HepG2 (cell line): ENCODE data around the gene GAL3ST1. TPM values are rescaled to one million over a fixed set of nuclear protein-coding genes. Genes with fewer than 3 reads are reported as not detected.
A peak's percentile ranks its signal among the peaks of the same experiment; 100 is the strongest.

Experiments used
- ATAC-seq: fragments of 200-7000 bp; cut with Tn5 transposase; 3 replicates; pipeline ENCODE4 v1.9.1; 2020; ENCODE audit warnings: mild to moderate bottlenecking, moderate library complexity
- BruUV-seq: library from RNA; stranded (reverse); fragments of 400-500 nt; replicated peaks from 2 replicates; lab custom pipeline; 2021; lab: Mats Ljungman, UMichigan
- CTCF ChIA-PET: fragments of 300-600 bp; formaldehyde crosslinking; extraction: SDS; loops from one replicate; lab custom pipeline; 2021; ENCODE audit warnings: low total read pairs, inconsistent platforms, low intra/inter-chr PET ratio; lab: Yijun Ruan, JAX
- POLR2A ChIA-PET: fragments of 350-600 bp; sonication (Branson Sonifier 250); formaldehyde crosslinking; loops from one replicate; lab custom pipeline; 2020; ENCODE audit warnings: antibody characterized with exemption, inconsistent platforms; lab: Yijun Ruan, JAX
- DNase-seq: peaks from one replicate; pipeline ENCODE4 v3.0.0-alpha.2; 2015; ENCODE audit warnings: low spot score
- FAIRE-seq: peaks from 3 replicates; lab custom pipeline; 2011; peaks lifted over from hg19 to GRCh38; lab: Jason Lieb, UNC
- H2AFZ ChIP-seq: one replicate; pipeline ENCODE4 v1.6.1; 2011; ENCODE audit warnings: low read length, inconsistent platforms
- H3K27ac ChIP-seq: fragments of 300-600 bp; 3 replicates; pipeline ENCODE4 v1.8.0; 2011; ENCODE audit warnings: mixed run types, mild to moderate bottlenecking, mixed read lengths, low read length, inconsistent platforms; ENCODE audit not compliant: insufficient read depth; ENCODE audit errors: extremely low read length
- H3K27me3 ChIP-seq, 2 experiments: fragments of 200-600 bp in 1 of 2; 2 replicates in 1 of 2; 3 replicates in 1 of 2; pipeline versions ENCODE4 v1.6.0 to v1.8.0; 2011; ENCODE audit warnings: low read length in 2 of 2, mild to moderate bottlenecking in 2 of 2, moderate library complexity in 2 of 2, inconsistent platforms in 1 of 2; ENCODE audit not compliant: insufficient read depth in 2 of 2, control insufficient read depth in 1 of 2
- H3K36me3 ChIP-seq, 2 experiments: fragments of 200-600 bp in 1 of 2; replicated peaks in 1 of 2; 2 replicates in 1 of 2; 3 replicates in 1 of 2; pipeline versions ENCODE4 v1.5.1 to v1.8.0; 2011; ENCODE audit warnings: low read length in 2 of 2, inconsistent platforms in 1 of 2; ENCODE audit not compliant: insufficient read depth in 2 of 2, control insufficient read depth in 1 of 2
- H3K4me1 ChIP-seq: 2 replicates; pipeline ENCODE4 v1.5.1; 2012; ENCODE audit warnings: low read length, inconsistent platforms; ENCODE audit not compliant: insufficient read depth
- H3K4me2 ChIP-seq: 2 replicates; pipeline ENCODE4 v1.6.0; 2011; ENCODE audit warnings: low read depth, low read length, inconsistent platforms
- H3K4me3 ChIP-seq, 3 experiments: fragments of 200-600 bp in 1 of 3; sonication (generic), shearing (Covaris generic) in 1 of 3; replicated peaks in 1 of 3; 2 replicates each; pipeline ENCODE4 v1.5.1; 2011 to 2016; ENCODE audit warnings: low read length in 3 of 3, inconsistent platforms in 2 of 3, low read depth in 2 of 3, mild to moderate bottlenecking in 2 of 3, control low read depth in 1 of 3, mixed read lengths in 1 of 3; ENCODE audit not compliant: insufficient read depth in 1 of 3
- H3K79me2 ChIP-seq: one replicate; pipeline ENCODE4 v1.6.1; 2011; ENCODE audit warnings: low read length, inconsistent platforms; ENCODE audit not compliant: insufficient read depth
- H3K9ac ChIP-seq: 2 replicates; pipeline ENCODE4 v1.6.0; 2011; ENCODE audit warnings: mild to moderate bottlenecking, low read depth, low read length, inconsistent platforms; ENCODE audit not compliant: insufficient read depth
- H3K9me3 ChIP-seq: 2 replicates; pipeline ENCODE4 v1.5.1; 2012; ENCODE audit warnings: mild to moderate bottlenecking, low read length
- H4K20me1 ChIP-seq: 2 replicates; pipeline ENCODE4 v1.6.0; 2011; ENCODE audit warnings: inconsistent platforms, mild to moderate bottlenecking, low read length, moderate library complexity; ENCODE audit not compliant: insufficient read depth
- CBX1 ChIP-seq: IDR thresholded peaks from one replicate; pipeline ENCODE4 v1.6.1; 2016; ENCODE audit warnings: antibody characterized with exemption, low read depth
- IRF2 ChIP-seq: IDR thresholded peaks from 2 replicates; pipeline ENCODE4 v1.6.1; 2018; ENCODE audit warnings: missing genetic modification reagents, missing compliant biosample characterization
- KAT7 ChIP-seq: IDR thresholded peaks from 2 replicates; pipeline ENCODE4 v1.6.1; 2018; ENCODE audit warnings: borderline replicate concordance, missing compliant biosample characterization
- KLF11 ChIP-seq: IDR thresholded peaks from 2 replicates; pipeline ENCODE4 v1.6.1; 2016; ENCODE audit warnings: missing compliant biosample characterization
- MEIS1 ChIP-seq: sonication (generic); formaldehyde crosslinking; IDR thresholded peaks from 2 replicates; pipeline ENCODE4 v1.9.0; 2021; ENCODE audit warnings: mild to moderate bottlenecking, missing genetic modification reagents, moderate library complexity, borderline replicate concordance
- MIER2 ChIP-seq: IDR thresholded peaks from 2 replicates; pipeline ENCODE4 v1.6.1; 2016; ENCODE audit warnings: missing biosample characterization, missing genetic modification reagents
- MYC ChIP-seq: sonication (generic); formaldehyde crosslinking; IDR thresholded peaks from 2 replicates; pipeline ENCODE4 v1.9.0; 2021; ENCODE audit warnings: missing genetic modification reagents, borderline replicate concordance
- NCOA5 ChIP-seq: sonication (generic); formaldehyde crosslinking; IDR thresholded peaks from 2 replicates; pipeline ENCODE4 v1.4.0; 2020; ENCODE audit warnings: missing genetic modification reagents
- NFE2L2 ChIP-seq: fragments of 150-350 bp; IDR thresholded peaks from 2 replicates; pipeline ENCODE4 v1.6.1; 2014; ENCODE audit warnings: low read length
- RBFOX2 ChIP-seq: fragments of 200-400 bp; formaldehyde crosslinking; IDR thresholded peaks from 2 replicates; pipeline ENCODE4 v1.6.1; 2017; ENCODE audit warnings: low read depth, mild to moderate bottlenecking, low read length
- REXO4 ChIP-seq: sonication (generic); formaldehyde crosslinking; IDR thresholded peaks from 2 replicates; pipeline ENCODE4 v1.8.0; 2022; ENCODE audit warnings: missing genetic modification reagents, mild to moderate bottlenecking, borderline replicate concordance
- SMC3 ChIP-seq: IDR thresholded peaks from 2 replicates; pipeline ENCODE4 v1.6.1; 2011; ENCODE audit warnings: low read length, improper control_type of control experiment
- SP1 ChIP-seq, 2 experiments: fragments of 450-650 bp in 1 of 2; sonication (generic) in 1 of 2; formaldehyde crosslinking in 1 of 2; IDR thresholded peaks; 2 replicates each; pipeline versions ENCODE4 v1.4.0 to v1.6.1; 2016 to 2020; ENCODE audit warnings: missing genetic modification reagents in 1 of 2
- STAT5B ChIP-seq: sonication (generic); formaldehyde crosslinking; IDR thresholded peaks from 2 replicates; pipeline ENCODE4 v1.4.0; 2020; ENCODE audit warnings: missing genetic modification reagents
- ZC3H13 ChIP-seq: sonication (generic); formaldehyde crosslinking; IDR thresholded peaks from 2 replicates; pipeline ENCODE4 v1.8.1; 2023; ENCODE audit warnings: mild to moderate bottlenecking, missing genetic modification reagents, moderate library complexity
- ZFX ChIP-seq: sonication (generic); formaldehyde crosslinking; IDR thresholded peaks from 2 replicates; pipeline ENCODE4 v1.4.0; 2020; ENCODE audit warnings: mild to moderate bottlenecking, low read depth, missing genetic modification reagents, moderate library complexity
- ZNF180 ChIP-seq: sonication (generic); formaldehyde crosslinking; IDR thresholded peaks from 2 replicates; pipeline ENCODE4 v1.4.0; 2020; ENCODE audit warnings: low read depth, missing genetic modification reagents, borderline replicate concordance
- ZNF24 ChIP-seq: fragments of 450-650 bp; IDR thresholded peaks from 2 replicates; pipeline ENCODE4 v1.6.1; 2017; ENCODE audit warnings: antibody characterized with exemption, mild to moderate bottlenecking
- ZNF317 ChIP-seq: sonication (generic); formaldehyde crosslinking; IDR thresholded peaks from 2 replicates; pipeline ENCODE4 v1.5.0; 2020; ENCODE audit warnings: mild to moderate bottlenecking, missing genetic modification reagents
- ZNF382 ChIP-seq: sonication (generic); formaldehyde crosslinking; IDR thresholded peaks from 2 replicates; pipeline ENCODE4 v1.5.0; 2020; ENCODE audit warnings: missing genetic modification reagents, mild to moderate bottlenecking, borderline replicate concordance
- ZNF567 ChIP-seq: sonication (generic); formaldehyde crosslinking; IDR thresholded peaks from 2 replicates; pipeline ENCODE4 v1.8.1; 2023; ENCODE audit warnings: mild to moderate bottlenecking, missing genetic modification reagents, borderline replicate concordance
- ZNF614 ChIP-seq: IDR thresholded peaks from 2 replicates; pipeline ENCODE4 v1.6.1; 2018; ENCODE audit warnings: missing biosample characterization, missing genetic modification reagents, inconsistent platforms, borderline replicate concordance
- ZNF747 ChIP-seq: sonication (generic); formaldehyde crosslinking; IDR thresholded peaks from 2 replicates; pipeline ENCODE4 v1.8.1; 2023; ENCODE audit warnings: missing genetic modification reagents, mild to moderate bottlenecking, borderline replicate concordance
- WGBS: methylation state at CpG from one replicate; pipeline ENCODE4 v1.1.6; 2017; ENCODE audit warnings: low lambda C conversion rate; 5-methylcytosine and 5-hydroxymethylcytosine counted together
- in situ Hi-C: cut with HindIII; loops from 2 replicates; pipeline ENCODE4 v1.10.0; 2017; ENCODE audit warnings: low pct_unique_long_range_greater_than_20kb; ENCODE audit not compliant: extremely low pct_ligation_motif_present
- intact Hi-C: fragments of 100-400 bp; cut with micrococcal nuclease; formaldehyde crosslinking; loops from one replicate; pipeline ENCODE4 v1.10.0; 2022; ENCODE audit not compliant: unreplicated experiment
- polyA plus RNA-seq, 8 experiments: library from polyadenylated mRNA; depleted of rRNA in 3 of 8; stranded (reverse) in 7 of 8; unstranded in 1 of 8; fragments of >200 nt; fragmentation: Illumina TruSeq in 4 of 8; extraction: Trizol in 4 of 8; gene quantifications; 2 replicates each; pipeline versions ENCODE4 v1.2.1 to v1.2.3, GENCODE V29; 2011 to 2016; ENCODE audit warnings: low read depth in 4 of 8, missing spikeins in 1 of 8, mixed read lengths in 1 of 8; ENCODE audit not compliant: insufficient read depth in 1 of 8
- total RNA-seq, 5 experiments: library from RNA; depleted of rRNA; stranded (reverse); fragments of >200 nt; fragmentation: Illumina TruSeq; extraction: Trizol; gene quantifications; 2 replicates each; pipeline ENCODE4 v1.2.3, GENCODE V29; 2016; ENCODE audit warnings: low read depth in 1 of 5
- TF ChIP-seq, protein P1 (sequence below): sonication (generic); formaldehyde crosslinking; IDR thresholded peaks from 2 replicates; pipeline ENCODE4 v1.4.0; 2020; ENCODE audit warnings: missing genetic modification reagents
- TF ChIP-seq, protein P2 (sequence below): IDR thresholded peaks from 2 replicates; pipeline ENCODE4 v1.6.1; 2016; ENCODE audit warnings: mild to moderate bottlenecking, missing biosample characterization, missing genetic modification reagents

The GAL3ST1 gene
- total and polyA plus RNA-seq, 2 of the 13 experiments (the other 11 are each of a cell fraction or from before 2014, with no cell fraction given), result 4.4 to 14.7 TPM

DNA sequence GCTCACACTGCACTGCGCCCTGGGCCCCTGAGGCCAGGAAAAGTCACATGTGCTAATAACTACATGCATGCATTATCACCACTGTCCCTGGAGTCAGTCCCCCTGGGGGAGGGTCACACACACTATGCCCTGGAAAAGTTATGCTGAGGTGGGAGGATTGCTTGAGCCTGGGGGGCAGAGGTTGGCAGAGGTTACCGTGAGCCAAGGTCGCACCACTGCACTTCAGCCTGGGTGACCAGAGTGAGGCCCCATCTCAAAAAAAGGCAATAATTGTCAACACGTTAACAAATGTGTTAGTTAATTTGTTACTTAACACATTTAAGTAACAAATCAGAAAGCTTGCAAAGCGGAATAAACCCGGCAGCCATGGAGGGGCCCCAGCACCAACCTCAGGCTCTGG is 14.6 kb downstream of the GAL3ST1 start:
- no TSS peak for BruUV-seq
- no peaks in the 10 kb centered on the region for H3K36me3 ChIP-seq
- intact Hi-C loops (loop anchor here (5.0 kb wide), 1 partner anchor 197 kb away; no protein-coding TSS in a partner anchor), in situ Hi-C loops (no loop called here)
- WGBS, result 5% methylated on average over 6 of the region's 6 CpGs
- H3K4me2 ChIP-seq, result peak overlapping the region; percentile 70
- no peaks in the 10 kb centered on the region for H3K27me3 ChIP-seq
- ATAC-seq (peak; percentile 49), FAIRE-seq (peak; percentile 53), DNase-seq (no peak)
- ChIA-PET POLR2A (interaction anchor here (1.2 kb wide), 1 partner anchor 34 kb away, joined by 3 read pairs; no protein-coding TSS in a partner anchor), CTCF (no interaction called here)
- peak overlapping the region; percentile 14 to 34 (median 19); a peak in 3 of 6 replicates for H3K4me3 ChIP-seq
- H2AFZ ChIP-seq, result no peak overlapping the region
- H3K9ac ChIP-seq, result peak overlapping the region; percentile 28; the same call in 1 of the 2 replicates
- no peaks in the 10 kb centered on the region for H4K20me1 ChIP-seq
- H3K9me3 ChIP-seq, result no peaks in the 10 kb centered on the region
- no peaks in the 10 kb centered on the region for H3K79me2 ChIP-seq
- H3K27ac ChIP-seq, result peak overlapping the region; percentile 50
- H3K4me1 ChIP-seq, result peaks cover 33% of the 10 kb centered on the region
- TF ChIP-seq MYC (CRISPR knock-in tag) (no peak), ZNF747 (CRISPR knock-in tag) (no peak), NFE2L2 (no peak), KLF11 (CRISPR knock-in tag) (no peak), IRF2 (CRISPR knock-in tag) (0 out of 2 replicates have a peak, but pooled peaks have one; percentile 30), SP1 (IDR thresholded peaks at IDR 0.05) (no peak), SP1 (CRISPR knock-in tag; IDR thresholded peaks at IDR 0.05) (no peak), ZNF24 (no peak), SMC3 (no peak), STAT5B (CRISPR knock-in tag) (no peak), ZNF180 (no peak), RBFOX2 (no peak), NCOA5 (CRISPR knock-in tag) (no peak), ZNF382 (CRISPR knock-in tag) (no peak), ZC3H13 (CRISPR knock-in tag) (no peak), ZNF614 (CRISPR knock-in tag) (no peak), ZFX (CRISPR knock-in tag) (peak; percentile 21; the same call in 1 of the 2 replicates), ZNF567 (no peak), MEIS1 (CRISPR knock-in tag) (no peak), MIER2 (CRISPR knock-in tag) (no peak), ZNF317 (CRISPR knock-in tag) (no peak), CBX1 (no peak), REXO4 (CRISPR knock-in tag) (no peak), KAT7 (CRISPR knock-in tag) (no peak)
- TF ChIP-seq, protein P1, sequence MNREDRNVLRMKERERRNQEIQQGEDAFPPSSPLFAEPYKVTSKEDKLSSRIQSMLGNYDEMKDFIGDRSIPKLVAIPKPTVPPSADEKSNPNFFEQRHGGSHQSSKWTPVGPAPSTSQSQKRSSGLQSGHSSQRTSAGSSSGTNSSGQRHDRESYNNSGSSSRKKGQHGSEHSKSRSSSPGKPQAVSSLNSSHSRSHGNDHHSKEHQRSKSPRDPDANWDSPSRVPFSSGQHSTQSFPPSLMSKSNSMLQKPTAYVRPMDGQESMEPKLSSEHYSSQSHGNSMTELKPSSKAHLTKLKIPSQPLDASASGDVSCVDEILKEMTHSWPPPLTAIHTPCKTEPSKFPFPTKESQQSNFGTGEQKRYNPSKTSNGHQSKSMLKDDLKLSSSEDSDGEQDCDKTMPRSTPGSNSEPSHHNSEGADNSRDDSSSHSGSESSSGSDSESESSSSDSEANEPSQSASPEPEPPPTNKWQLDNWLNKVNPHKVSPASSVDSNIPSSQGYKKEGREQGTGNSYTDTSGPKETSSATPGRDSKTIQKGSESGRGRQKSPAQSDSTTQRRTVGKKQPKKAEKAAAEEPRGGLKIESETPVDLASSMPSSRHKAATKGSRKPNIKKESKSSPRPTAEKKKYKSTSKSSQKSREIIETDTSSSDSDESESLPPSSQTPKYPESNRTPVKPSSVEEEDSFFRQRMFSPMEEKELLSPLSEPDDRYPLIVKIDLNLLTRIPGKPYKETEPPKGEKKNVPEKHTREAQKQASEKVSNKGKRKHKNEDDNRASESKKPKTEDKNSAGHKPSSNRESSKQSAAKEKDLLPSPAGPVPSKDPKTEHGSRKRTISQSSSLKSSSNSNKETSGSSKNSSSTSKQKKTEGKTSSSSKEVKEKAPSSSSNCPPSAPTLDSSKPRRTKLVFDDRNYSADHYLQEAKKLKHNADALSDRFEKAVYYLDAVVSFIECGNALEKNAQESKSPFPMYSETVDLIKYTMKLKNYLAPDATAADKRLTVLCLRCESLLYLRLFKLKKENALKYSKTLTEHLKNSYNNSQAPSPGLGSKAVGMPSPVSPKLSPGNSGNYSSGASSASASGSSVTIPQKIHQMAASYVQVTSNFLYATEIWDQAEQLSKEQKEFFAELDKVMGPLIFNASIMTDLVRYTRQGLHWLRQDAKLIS, result no peak
- TF ChIP-seq, protein P2, sequence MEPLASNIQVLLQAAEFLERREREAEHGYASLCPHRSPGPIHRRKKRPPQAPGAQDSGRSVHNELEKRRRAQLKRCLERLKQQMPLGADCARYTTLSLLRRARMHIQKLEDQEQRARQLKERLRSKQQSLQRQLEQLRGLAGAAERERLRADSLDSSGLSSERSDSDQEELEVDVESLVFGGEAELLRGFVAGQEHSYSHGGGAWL (CRISPR knock-in tag), result no peak
